H1 (cell line): ENCODE results near the gene PKP1. TPM values are rescaled to one million over a fixed set of nuclear protein-coding genes. Genes with fewer than 3 reads are reported as not detected.
A peak's percentile ranks its signal among the peaks of the same experiment; 100 is the strongest.

Source experiments
- CTCF ChIA-PET: fragments of 300-600 bp; sonication (Branson Sonifier 250); formaldehyde crosslinking; loops from one replicate; lab custom pipeline; 2021; ENCODE audit not compliant: partially characterized antibody; lab: Charles Lee
- POLR2A ChIA-PET: fragments of 300-600 bp; sonication (Branson Sonifier 250); formaldehyde crosslinking; loops from one replicate; lab custom pipeline; 2021; ENCODE audit warnings: inconsistent platforms; ENCODE audit not compliant: partially characterized antibody; lab: Charles Lee
- DNase-seq, 2 experiments: peaks; one replicate each; pipeline versions ENCODE4 v3.0.0 to v3.0.0-alpha.2; 2010 to 2022; ENCODE audit warnings: low spot score in 2 of 2, low read depth in 1 of 2, mixed read lengths in 1 of 2
- FAIRE-seq: peaks from 2 replicates; lab custom pipeline; 2011; peaks lifted over from hg19 to GRCh38; lab: Jason Lieb, UNC
- H2AFZ ChIP-seq: 2 replicates; pipeline ENCODE4 v1.8.1; 2012; ENCODE audit warnings: low read length, inconsistent platforms
- H2AK5ac ChIP-seq: 2 replicates; pipeline ENCODE4 v1.6.1; 2013; ENCODE audit warnings: low read depth, low read length
- H2BK120ac ChIP-seq: replicated peaks from 2 replicates; pipeline ENCODE3; 2013; ENCODE audit warnings: low read depth, low read length, inconsistent platforms
- H2BK12ac ChIP-seq: 2 replicates; pipeline ENCODE4 v1.6.1; 2013; ENCODE audit warnings: low read depth, low read length
- H2BK15ac ChIP-seq: 2 replicates; pipeline ENCODE4 v1.6.1; 2013; ENCODE audit warnings: low read length
- H2BK20ac ChIP-seq: 2 replicates; pipeline ENCODE4 v1.6.1; 2013; ENCODE audit warnings: low read length
- H2BK5ac ChIP-seq: 2 replicates; pipeline ENCODE4 v1.6.1; 2013; ENCODE audit warnings: low read depth, low read length
- H3K14ac ChIP-seq: 2 replicates; pipeline ENCODE4 v1.6.1; 2013; ENCODE audit warnings: inconsistent platforms; ENCODE audit not compliant: insufficient read length
- H3K18ac ChIP-seq: 2 replicates; pipeline ENCODE4 v1.6.1; 2013; ENCODE audit warnings: low read length; ENCODE audit errors: extremely low read depth
- H3K23ac ChIP-seq: 2 replicates; pipeline ENCODE4 v1.6.1; 2013; ENCODE audit warnings: inconsistent platforms; ENCODE audit not compliant: insufficient read length
- H3K23me2 ChIP-seq: 2 replicates; pipeline ENCODE4 v1.6.1; 2013; ENCODE audit warnings: low read depth, low read length
- H3K27ac ChIP-seq: 2 replicates; pipeline ENCODE4 v1.6.1; 2011; ENCODE audit warnings: low read depth, low read length, inconsistent platforms
- H3K27me3 ChIP-seq, 4 experiments: replicated peaks in 1 of 4; 1 replicate in 1 of 4; 2 replicates in 3 of 4; pipeline versions ENCODE4 v1.6.1 to v1.8.1; 2011 to 2013; ENCODE audit warnings: low read length in 3 of 4, mild to moderate bottlenecking in 3 of 4, inconsistent platforms in 2 of 4, mixed read lengths in 2 of 4, moderate library complexity in 1 of 4; ENCODE audit not compliant: control insufficient read depth in 3 of 4, insufficient read depth in 3 of 4; ENCODE audit errors: extremely low read depth in 1 of 4
- H3K36me3 ChIP-seq, 4 experiments: 2 replicates each; pipeline versions ENCODE4 v1.6.1 to v1.8.1; 2011 to 2013; ENCODE audit warnings: mild to moderate bottlenecking in 4 of 4, low read length in 3 of 4, moderate library complexity in 2 of 4, control low read depth in 1 of 4, inconsistent platforms in 1 of 4; ENCODE audit not compliant: insufficient read depth in 4 of 4, control insufficient read depth in 2 of 4
- H3K4ac ChIP-seq: replicated peaks from 2 replicates; pipeline ENCODE3; 2013; ENCODE audit warnings: low read length, low read depth, mixed read lengths, inconsistent platforms; ENCODE audit not compliant: insufficient read length
- H3K4me1 ChIP-seq, 4 experiments: replicated peaks in 1 of 4; 1 replicate in 1 of 4; 2 replicates in 3 of 4; pipeline versions ENCODE4 v1.6.1 to v1.8.1; 2011 to 2013; ENCODE audit warnings: low read length in 3 of 4, inconsistent platforms in 2 of 4, mixed read lengths in 1 of 4; ENCODE audit not compliant: insufficient read depth in 4 of 4, control insufficient read depth in 3 of 4
- H3K4me2 ChIP-seq, 2 experiments: 2 replicates each; pipeline versions ENCODE4 v1.6.1 to v1.8.1; 2011 to 2013; ENCODE audit warnings: low read depth in 2 of 2, low read length in 2 of 2, control low read depth in 1 of 2, inconsistent platforms in 1 of 2, mild to moderate bottlenecking in 1 of 2; ENCODE audit not compliant: insufficient read depth in 1 of 2
- H3K4me3 ChIP-seq, 4 experiments: fragments of 200-600, 300-600 bp in 1 of 4; sonication (generic), shearing (Covaris generic), sonication (Bioruptor Twin) in 1 of 4; 2 replicates each; pipeline versions ENCODE4 v1.5.1 to v1.8.1; 2011 to 2016; ENCODE audit warnings: low read length in 4 of 4, low read depth in 3 of 4, control low read depth in 2 of 4, inconsistent platforms in 2 of 4, mild to moderate bottlenecking in 2 of 4, mixed read lengths in 1 of 4, moderate library complexity in 1 of 4; ENCODE audit not compliant: insufficient read depth in 2 of 4; ENCODE audit errors: extremely low read depth in 1 of 4
- H3K56ac ChIP-seq: replicated peaks from 2 replicates; pipeline ENCODE3; 2013; ENCODE audit warnings: low read depth, mild to moderate bottlenecking, mixed read lengths, low read length, inconsistent platforms; ENCODE audit not compliant: insufficient read length
- H3K79me1 ChIP-seq: 2 replicates; pipeline ENCODE4 v1.6.1; 2013; ENCODE audit warnings: low read depth, low read length, control low read depth
- H3K79me2 ChIP-seq, 2 experiments: 2 replicates each; pipeline versions ENCODE4 v1.6.1 to v1.8.1; 2012 to 2013; ENCODE audit warnings: low read length in 2 of 2, mild to moderate bottlenecking in 2 of 2, inconsistent platforms in 1 of 2; ENCODE audit not compliant: insufficient read depth in 2 of 2, control insufficient read depth in 1 of 2
- H3K9ac ChIP-seq, 4 experiments: replicated peaks in 1 of 4; 1 replicate in 1 of 4; 2 replicates in 3 of 4; pipeline versions ENCODE4 v1.6.1 to v1.8.1; 2011 to 2013; ENCODE audit warnings: low read depth in 3 of 4, low read length in 3 of 4, control low read depth in 2 of 4, mild to moderate bottlenecking in 2 of 4, moderate library complexity in 2 of 4, inconsistent platforms in 1 of 4; ENCODE audit errors: extremely low read depth in 1 of 4
- H3K9me3 ChIP-seq, 2 experiments: 2 replicates each; pipeline versions ENCODE4 v1.6.1 to v1.8.1; 2012 to 2013; ENCODE audit warnings: mild to moderate bottlenecking in 2 of 2, moderate library complexity in 2 of 2, control low read depth in 1 of 2, inconsistent platforms in 1 of 2, low read depth in 1 of 2, low read length in 1 of 2, mixed read lengths in 1 of 2; ENCODE audit not compliant: insufficient read depth in 2 of 2
- H4K20me1 ChIP-seq, 2 experiments: replicated peaks in 1 of 2; 2 replicates each; pipeline versions ENCODE3 to v1.8.1; 2011 to 2013; ENCODE audit warnings: inconsistent platforms in 2 of 2, low read length in 2 of 2, mild to moderate bottlenecking in 1 of 2; ENCODE audit not compliant: insufficient read depth in 2 of 2, control insufficient read depth in 1 of 2
- H4K5ac ChIP-seq: 2 replicates; pipeline ENCODE4 v1.6.1; 2013; ENCODE audit warnings: low read length, low read depth, mixed read lengths, inconsistent platforms; ENCODE audit not compliant: insufficient read length
- H4K8ac ChIP-seq: 2 replicates; pipeline ENCODE4 v1.8.0; 2013; ENCODE audit warnings: mild to moderate bottlenecking, moderate library complexity, low read length, inconsistent platforms; ENCODE audit not compliant: insufficient read depth; ENCODE audit errors: extremely low read depth
- H4K91ac ChIP-seq: replicated peaks from 2 replicates; pipeline ENCODE3; 2013; ENCODE audit warnings: low read length, mixed read lengths, inconsistent platforms; ENCODE audit not compliant: insufficient read length
- CBX8 ChIP-seq: fragments of 300-800, 300-1000 bp; sonication (generic); IDR thresholded peaks from 2 replicates; pipeline ENCODE4 v1.7.1; 2016; ENCODE audit warnings: low read depth, low read length, borderline replicate concordance
- GABPA ChIP-seq: IDR thresholded peaks from 2 replicates; pipeline ENCODE4 v1.6.1; 2011; ENCODE audit warnings: mild to moderate bottlenecking, low read length, moderate library complexity, borderline replicate concordance; ENCODE audit not compliant: insufficient read depth
- JUN ChIP-seq: IDR thresholded peaks from 2 replicates; pipeline ENCODE4 v1.6.1; 2011; ENCODE audit warnings: low read depth, mild to moderate bottlenecking, improper control_type of control experiment, low read length
- KDM1A ChIP-seq: fragments of 200-600, 300-600 bp; sonication (generic); IDR thresholded peaks from 2 replicates; pipeline ENCODE4 v1.7.1; 2016; ENCODE audit warnings: mild to moderate bottlenecking, low read length, borderline replicate concordance
- KDM5A ChIP-seq: fragments of 200-600 bp; IDR thresholded peaks from 2 replicates; pipeline ENCODE4 v1.7.1; 2012; ENCODE audit warnings: mild to moderate bottlenecking, low read length, inconsistent platforms, mixed read lengths
- POLR2A ChIP-seq, 2 experiments: IDR thresholded peaks; 1 replicate in 1 of 2; 2 replicates in 1 of 2; pipeline ENCODE4 v1.6.1; 2011; ENCODE audit warnings: low read depth in 2 of 2, low read length in 2 of 2, mild to moderate bottlenecking in 2 of 2; ENCODE audit errors: control extremely low read depth in 1 of 2
- SIX5 ChIP-seq: IDR thresholded peaks from 2 replicates; pipeline ENCODE4 v1.6.1; 2011; ENCODE audit warnings: mild to moderate bottlenecking, low read depth, low read length
- SP4 ChIP-seq: IDR thresholded peaks from 2 replicates; pipeline ENCODE4 v1.6.1; 2012; ENCODE audit warnings: low read length, inconsistent platforms
- SUZ12 ChIP-seq: fragments of 200-600 bp; sonication (generic); IDR thresholded peaks from 2 replicates; pipeline ENCODE4 v1.6.1; 2012; ENCODE audit warnings: mild to moderate bottlenecking, inconsistent platforms, low read length, moderate library complexity, mixed read lengths
- TCF12 ChIP-seq: IDR thresholded peaks from 2 replicates; pipeline ENCODE4 v1.6.1; 2011; ENCODE audit warnings: low read depth, mild to moderate bottlenecking, low read length
- TEAD4 ChIP-seq: IDR thresholded peaks from 2 replicates; pipeline ENCODE4 v1.6.1; 2012; ENCODE audit warnings: low read depth, low read length, inconsistent platforms, mixed read lengths
- WGBS, 2 experiments: shearing (Covaris generic) in 1 of 2; methylation state at CpG; one replicate each; pipeline versions ENCODE4 v1.1.6 to v1.1.7; 2013 to 2015; ENCODE audit warnings: low lambda C conversion rate in 2 of 2, mixed read lengths in 2 of 2, inconsistent platforms in 1 of 2, low coverage in 1 of 2, missing lambda C conversion rate in 1 of 2; ENCODE audit not compliant: insufficient replicate concordance in 2 of 2, insufficient coverage in 1 of 2, insufficient read length in 1 of 2; ENCODE audit errors: extremely low coverage in 1 of 2, missing lambda C conversion rate in 1 of 2; 5-methylcytosine and 5-hydroxymethylcytosine counted together
- polyA plus RNA-seq, 7 experiments: library from polyadenylated mRNA; depleted of rRNA in 3 of 7; stranded (reverse) in 5 of 7; unstranded in 2 of 7; fragments of >200 nt in 5 of 7; fragments of 200-250 nt in 2 of 7; gene quantifications; 1 replicate in 5 of 7; 2 replicates in 1 of 7; 4 replicates in 1 of 7; pipeline versions ENCODE4 v1.2.1 to v1.2.3, GENCODE V29; 2011 to 2013; ENCODE audit warnings: missing spikeins in 2 of 7, mixed read lengths in 2 of 7
- total RNA-seq: library from RNA; stranded (reverse); fragmentation: NEBNext Ultra II Directional; extraction: Animal tissue kit (Norgen Biotek cat#: 25700); gene quantifications from 2 replicates; pipeline ENCODE4 v1.2.1, GENCODE V29; 2021
- TF ChIP-seq, protein P1 (sequence below), 3 experiments: IDR thresholded peaks; 1 replicate in 2 of 3; 2 replicates in 1 of 3; pipeline versions ENCODE4 v1.5.1 to v1.6.1; 2011; ENCODE audit warnings: low read length in 3 of 3, mild to moderate bottlenecking in 3 of 3, inconsistent platforms in 2 of 3, low read depth in 1 of 3, moderate library complexity in 1 of 3; ENCODE audit not compliant: insufficient read depth in 1 of 3; ENCODE audit errors: control extremely low read depth in 1 of 3

Gene PKP1
- total and polyA plus RNA-seq, 2 of the 8 experiments (the other 6 are each of a cell fraction or from before 2014, with no cell fraction given), result 0.21 to 0.95 TPM

DNA sequence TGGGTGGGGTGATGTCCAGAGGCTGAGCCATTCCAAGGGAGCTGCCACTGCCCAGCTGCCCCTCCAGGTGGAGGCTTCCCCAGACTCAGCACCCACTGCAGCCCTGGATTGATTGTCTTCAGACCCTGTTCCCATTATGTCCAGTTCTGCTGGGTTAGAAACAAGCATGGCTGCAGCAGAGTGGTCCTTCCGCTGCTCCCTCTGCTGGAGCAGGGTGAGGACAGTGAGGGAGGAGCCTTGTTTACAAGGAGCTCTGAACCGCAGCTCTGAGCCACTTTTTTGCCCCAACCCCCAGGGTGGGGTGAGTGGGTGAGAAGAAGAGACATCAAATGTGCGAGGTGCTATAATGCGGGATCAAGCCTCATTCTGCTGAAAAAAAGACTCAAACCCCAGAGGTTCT is 91.9 kb downstream of the PKP1 start:
- no peak for FAIRE-seq
- Histone ChIP-seq H3K4ac (peak overlapping the region; percentile 87), H3K56ac (no peak overlapping the region), H3K79me2 (no peaks in the 10 kb centered on the region), H2BK120ac (peak overlapping the region; percentile 85), H2BK12ac (peak overlapping the region; percentile 99), H3K79me1 (no peaks in the 10 kb centered on the region; the same call in 1 of the 2 replicates), H3K23ac (no peak overlapping the region), H3K36me3 (no peaks in the 10 kb centered on the region), H3K4me3 (no peak overlapping the region), H2BK5ac (peak overlapping the region; percentile 94; the same call in 1 of the 2 replicates), H4K91ac (peak overlapping the region; percentile 95), H3K14ac (no peak overlapping the region), H3K23me2 (peaks cover 2% of the 10 kb centered on the region; the same call in 1 of the 2 replicates), H2BK20ac (peak overlapping the region; percentile 99; the same call in 1 of the 2 replicates), H2AK5ac (peak overlapping the region; percentile 86; the same call in 1 of the 2 replicates), H3K27me3 (no peaks in the 10 kb centered on the region), H3K4me2 (peak overlapping the region in 1 of 2 experiments; percentile 30; a peak in 1 of 4 replicates), H2AFZ (no peak overlapping the region), H4K20me1 (no peaks in the 10 kb centered on the region), H3K9me3 (no peaks in the 10 kb centered on the region), H3K4me1 (peaks cover 9 to 40% (median 29%) of the 10 kb centered on the region in 4 experiments), H3K27ac (no peak overlapping the region), H3K9ac (no peak overlapping the region), H3K18ac (peak overlapping the region; percentile 99), H4K5ac (no peak overlapping the region), H2BK15ac (peak overlapping the region; percentile 99; the same call in 1 of the 2 replicates), H4K8ac (no peak overlapping the region)
- 83% methylated on average over 4 of the region's 4 CpGs; no CpG with 5 or more reads in 1 of the 2 experiments for WGBS, 2 experiments
- ChIA-PET CTCF (interaction anchor here (0.6 to 17.6 kb wide), 18 partner anchors 8 to 1131 kb away, joined by 3 to 371 read pairs (median 4); partner anchors contain the start of gene LAD1), POLR2A (interaction anchor here (0.7 to 6.5 kb wide), 12 partner anchors 8 to 115 kb away, joined by 3 to 49 read pairs (median 4); no protein-coding TSS in a partner anchor)
- no peak for DNase-seq
- TF ChIP-seq KDM5A (no peak), JUN (no peak), SUZ12 (no peak), SIX5 (no peak), KDM1A (no peak), CBX8 (no peak), POLR2A (IDR thresholded peaks at IDR 0.05; ENCODE audit: control extremely low read depth in 1 of 2, low read depth in 2 of 2, low read length in 2 of 2) (no peak), GABPA (no peak), TEAD4 (no peak), TCF12 (no peak), SP4 (no peak)
- TF ChIP-seq, protein P1, sequence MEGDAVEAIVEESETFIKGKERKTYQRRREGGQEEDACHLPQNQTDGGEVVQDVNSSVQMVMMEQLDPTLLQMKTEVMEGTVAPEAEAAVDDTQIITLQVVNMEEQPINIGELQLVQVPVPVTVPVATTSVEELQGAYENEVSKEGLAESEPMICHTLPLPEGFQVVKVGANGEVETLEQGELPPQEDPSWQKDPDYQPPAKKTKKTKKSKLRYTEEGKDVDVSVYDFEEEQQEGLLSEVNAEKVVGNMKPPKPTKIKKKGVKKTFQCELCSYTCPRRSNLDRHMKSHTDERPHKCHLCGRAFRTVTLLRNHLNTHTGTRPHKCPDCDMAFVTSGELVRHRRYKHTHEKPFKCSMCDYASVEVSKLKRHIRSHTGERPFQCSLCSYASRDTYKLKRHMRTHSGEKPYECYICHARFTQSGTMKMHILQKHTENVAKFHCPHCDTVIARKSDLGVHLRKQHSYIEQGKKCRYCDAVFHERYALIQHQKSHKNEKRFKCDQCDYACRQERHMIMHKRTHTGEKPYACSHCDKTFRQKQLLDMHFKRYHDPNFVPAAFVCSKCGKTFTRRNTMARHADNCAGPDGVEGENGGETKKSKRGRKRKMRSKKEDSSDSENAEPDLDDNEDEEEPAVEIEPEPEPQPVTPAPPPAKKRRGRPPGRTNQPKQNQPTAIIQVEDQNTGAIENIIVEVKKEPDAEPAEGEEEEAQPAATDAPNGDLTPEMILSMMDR (IDR thresholded peaks at IDR 0.05; ENCODE audit: control extremely low read depth in 1 of 3, insufficient read depth in 1 of 3, low read depth in 1 of 3, low read length in 3 of 3), result peak in 2 of 3 experiments; percentile 36 to 41; a peak in 3 of 4 replicates
